ENCODE measurements around the gene GRIN3B. TPM values are rescaled to one million over a fixed set of nuclear protein-coding genes. Genes with fewer than 3 reads are reported as not detected.

The GRIN3B gene
- total and polyA plus RNA-seq, 9 of the 15 experiments (the other 6 are each of a cell fraction or from before 2014, with no cell fraction given): 0.06 to 0.95 (median 0.19) TPM; not detected in 6

DNA sequence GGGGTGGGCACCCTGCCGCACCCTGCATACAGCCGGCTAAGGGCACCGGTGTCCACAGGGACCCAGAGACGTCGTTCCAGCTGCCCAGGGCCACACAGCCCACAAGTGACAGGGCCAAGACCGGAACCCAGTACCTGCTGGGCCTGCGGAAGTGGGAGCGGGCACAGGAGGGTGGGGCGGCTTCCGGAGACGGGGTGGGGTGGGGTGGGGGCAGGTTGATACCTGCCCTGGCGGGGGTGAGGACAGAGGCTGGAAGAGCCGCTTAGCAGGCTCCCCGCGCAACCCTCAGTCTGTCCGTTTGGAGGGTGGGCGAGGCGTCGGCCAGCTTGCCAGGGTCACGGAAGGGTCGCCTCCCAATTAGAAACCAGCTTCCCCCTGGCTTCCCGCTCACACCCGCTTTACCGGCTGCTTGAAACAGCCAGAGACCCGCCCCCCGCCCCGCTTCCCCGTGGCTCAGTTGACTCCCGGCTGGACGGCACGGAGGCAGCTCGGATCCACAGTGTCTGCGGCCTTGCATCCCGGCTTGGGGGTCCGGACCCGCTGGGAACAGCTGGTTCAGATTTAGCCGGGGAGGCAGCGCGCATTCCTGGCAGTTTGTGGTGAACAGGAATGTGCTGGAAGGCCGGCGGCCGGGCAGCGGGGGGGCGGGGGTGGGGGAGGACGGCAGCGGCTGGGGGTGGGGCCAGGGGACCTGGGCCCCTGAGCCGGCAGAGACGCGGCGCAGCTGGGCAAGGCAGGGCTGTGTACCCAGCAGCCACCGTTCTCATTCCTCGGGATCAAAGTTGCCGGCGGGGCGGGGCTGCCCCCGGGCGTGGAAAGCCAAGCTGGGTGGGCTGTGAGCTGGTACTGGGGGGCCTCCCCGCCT is 28.1 kb downstream of the GRIN3B start (continued):
- TF ChIP-seq ZNF165 (CRISPR knock-in tag; IDR thresholded peaks at IDR 0.05; ENCODE audit: borderline replicate concordance): no peak
- no peak for TF ChIP-seq CBFA2T2 (conservative IDR thresholded peaks at IDR 0.05)
- TF ChIP-seq ZNF146 (CRISPR knock-in tag; IDR thresholded peaks at IDR 0.05; ENCODE audit: unreplicated experiment): no peak
- TF ChIP-seq HLTF (IDR thresholded peaks at IDR 0.05): no peak
- TF ChIP-seq ZKSCAN3 (CRISPR knock-in tag; IDR thresholded peaks at IDR 0.05): no peak
- TF ChIP-seq LARP7 (IDR thresholded peaks at IDR 0.05): no peak
- TF ChIP-seq NCOR1 (IDR thresholded peaks at IDR 0.05): no peak
- TF ChIP-seq TRIM28 (IDR thresholded peaks at IDR 0.05): no peak
- TF ChIP-seq ATF1 (CRISPR knock-in tag; IDR thresholded peaks at IDR 0.05): no peak
- no peak for TF ChIP-seq ATF1 (tag; IDR thresholded peaks at IDR 0.05)
- TF ChIP-seq ATF4 (CRISPR knock-in tag; IDR thresholded peaks at IDR 0.05): no peak
- TF ChIP-seq SIN3B (IDR thresholded peaks at IDR 0.05; ENCODE audit: low read depth): no peak
- TF ChIP-seq ZNF444 (CRISPR knock-in tag; IDR thresholded peaks at IDR 0.05): no peak
- TF ChIP-seq ZNF584 (CRISPR knock-in tag; IDR thresholded peaks at IDR 0.05; ENCODE audit: low read depth): no peak
- TF ChIP-seq ZNF175 (CRISPR knock-in tag; IDR thresholded peaks at IDR 0.05; ENCODE audit: low read depth): no peak
- no peak for TF ChIP-seq ATF3 (IDR thresholded peaks at IDR 0.05)
- no peak for TF ChIP-seq ATF3 (CRISPR knock-in tag; conservative IDR thresholded peaks at IDR 0.05)
- no peak for TF ChIP-seq ZNF140 (CRISPR knock-in tag; IDR thresholded peaks at IDR 0.05)
- no peak for TF ChIP-seq BRF1 (IDR thresholded peaks at IDR 0.05; ENCODE audit: borderline replicate concordance, extremely low read depth, insufficient read length)
- TF ChIP-seq TEAD1 (CRISPR knock-in tag; IDR thresholded peaks at IDR 0.05): peak; percentile 44 to 80; a peak in 3 of 4 replicates

All from K562 (cell line).